GM19468 (cell line): ENCODE data around the gene DNAI4.
"Not testable (repeated sequence)": the region's sequence is repeated elsewhere in the genome, so short reads cannot be mapped to it uniquely, and the experiment has no call there.

Experiments used
- ATAC-seq: cut with Tn5 transposase; IDR thresholded peaks from one replicate; pipeline ENCODE4 v1.9.1; 2021; ENCODE audit warnings: mild to moderate bottlenecking, moderate library complexity, moderate number of reproducible peaks; ENCODE audit not compliant: unreplicated experiment; ENCODE audit errors: extremely low read depth

DNAI4 gene

GRCh38 chr1:66929691-66929998, 5.0 kb upstream of the DNAI4 start:
- no peak for ATAC-seq

- no peak for ATAC-seq
Observed at GRCh38 chr1:66929146-66929688, 4.6 kb upstream of the DNAI4 start.

DNA sequence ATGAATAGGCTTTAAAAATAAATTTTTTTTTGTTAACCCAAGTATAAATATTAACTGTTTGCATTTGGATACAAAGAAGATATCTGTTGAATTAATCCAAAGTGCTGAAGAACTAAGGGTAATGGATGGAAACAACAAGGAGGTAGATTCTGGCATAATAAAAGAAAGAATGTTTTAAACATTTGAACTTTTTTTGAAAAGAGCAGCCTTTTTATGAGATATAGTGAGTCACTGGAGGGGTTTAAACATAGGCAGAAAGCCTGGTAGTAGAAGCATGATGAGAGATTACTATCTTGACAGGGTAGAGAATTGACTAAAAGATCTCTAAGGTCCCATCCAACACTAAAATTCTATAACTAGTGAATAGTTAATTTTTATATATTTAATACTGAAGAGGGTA, 2.9 kb upstream of the DNAI4 start:
- ATAC-seq: no peak

DNA sequence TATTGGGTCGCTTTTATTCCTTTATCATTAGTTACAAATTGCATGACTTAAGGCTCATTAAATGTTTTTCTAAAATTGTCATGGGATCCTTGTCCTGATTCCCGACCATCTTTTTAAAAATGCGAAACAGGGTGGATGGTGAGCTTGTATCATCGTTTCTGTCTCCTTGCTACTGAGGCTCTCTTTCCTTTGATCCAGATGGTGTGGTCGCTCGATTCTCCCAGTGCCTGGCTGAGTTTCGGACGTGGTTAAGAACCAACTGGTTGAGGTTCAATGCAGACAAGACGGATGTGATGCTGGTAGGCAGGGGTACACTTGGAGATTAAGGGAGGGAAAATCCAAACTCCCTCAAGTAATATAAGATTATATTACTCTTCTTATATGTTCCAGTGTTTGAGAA, 1.3 kb upstream of the DNAI4 start:
- ATAC-seq: no peak

GRCh38 chr1:66925558-66925910, 878 bp upstream of the DNAI4 start:
- no peak for ATAC-seq

GRCh38 chr1:66920543-66920942, 4.1 kb downstream of the DNAI4 start:
- no peak for ATAC-seq

DNA sequence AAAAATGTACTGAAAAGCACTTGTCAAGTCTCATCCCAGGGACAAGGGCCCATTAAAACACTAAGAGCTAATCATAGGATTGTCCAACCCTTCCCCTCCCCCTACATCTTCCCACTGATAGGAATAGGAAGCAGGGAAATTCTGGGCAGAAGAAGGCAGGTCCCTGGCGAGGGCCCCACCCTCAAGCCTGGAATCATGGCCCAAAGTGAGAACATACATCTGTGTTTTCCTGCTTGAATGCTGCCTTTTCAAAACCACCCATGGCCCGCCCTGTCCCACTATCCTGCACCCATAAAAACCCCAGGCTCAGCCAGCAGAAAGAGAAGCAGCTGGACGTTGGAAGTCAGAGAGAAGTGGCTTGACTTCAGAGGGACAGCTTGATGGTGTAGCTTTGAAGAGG, 4.8 kb downstream of the DNAI4 start:
- no peak for ATAC-seq

DNA sequence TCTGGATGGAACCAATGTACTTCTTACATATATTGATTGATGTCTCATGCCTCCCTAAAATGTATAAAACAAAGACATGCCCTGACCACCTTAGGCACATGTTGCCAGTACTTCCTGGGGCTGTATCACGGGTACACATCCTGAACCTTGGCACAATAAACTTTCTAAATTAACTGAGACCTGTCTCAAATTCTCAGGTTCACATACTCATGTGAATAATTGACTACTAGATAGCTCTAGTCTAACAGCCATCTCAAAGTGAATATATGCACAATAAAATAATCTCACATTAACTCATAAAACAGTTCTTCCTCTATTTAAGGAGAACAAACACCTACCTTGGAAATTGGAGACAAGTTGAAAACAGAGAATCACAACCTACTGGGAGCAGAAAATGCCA, 5.6 kb downstream of the DNAI4 start:
- ATAC-seq: no peak

GRCh38 chr1:66917476-66917875, 7.2 kb downstream of the DNAI4 start:
- no peak for ATAC-seq

DNA sequence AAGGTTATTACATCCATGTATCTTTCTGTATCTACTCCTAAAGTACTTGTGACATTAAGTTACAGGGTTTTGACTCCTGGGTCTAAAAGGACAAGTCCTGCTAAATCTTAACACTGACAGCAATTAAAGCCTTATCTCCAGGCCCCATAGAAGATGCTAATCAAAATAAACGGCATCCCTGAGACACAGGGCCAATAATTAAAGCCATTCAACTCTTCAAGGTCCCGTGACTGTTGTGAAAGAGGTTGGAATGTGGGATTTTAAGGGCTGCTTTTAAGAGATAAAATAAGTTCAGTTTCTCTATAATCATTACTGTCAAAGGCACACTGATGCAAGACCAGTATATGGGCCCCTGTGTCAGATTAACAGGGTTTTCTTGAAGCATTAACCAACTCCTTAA, 8.3 kb downstream of the DNAI4 start:
- no peak for ATAC-seq

GRCh38 chr1:66915203-66915602, 9.5 kb downstream of the DNAI4 start:
- not testable (repeated sequence) for ATAC-seq

GRCh38 chr1:66893712-66894111, 30.9 kb downstream of the DNAI4 start:
- ATAC-seq: no peak

GRCh38 chr1:66890621-66891020, 34.0 kb downstream of the DNAI4 start:
- no peak for ATAC-seq

DNA sequence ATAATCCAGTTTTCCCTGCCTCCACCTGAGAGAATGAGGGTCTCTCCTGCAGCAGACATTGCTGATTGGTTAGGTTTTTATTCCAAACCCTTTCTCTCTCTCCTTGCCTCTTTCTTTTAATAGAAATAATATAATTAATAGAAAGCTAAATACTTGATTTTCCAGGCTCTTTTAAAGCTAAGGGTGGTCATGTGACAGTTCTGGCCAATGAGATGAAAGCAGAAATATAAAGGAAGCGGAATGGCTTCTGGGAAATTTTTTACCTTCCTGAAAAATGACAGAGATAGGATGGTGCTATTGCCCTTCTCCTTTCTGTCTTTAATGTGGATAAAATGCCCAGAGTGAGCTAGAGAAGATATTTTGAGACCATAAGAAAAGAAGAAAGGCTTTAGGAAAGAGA, 35.6 kb downstream of the DNAI4 start:
- no peak for ATAC-seq

DNA sequence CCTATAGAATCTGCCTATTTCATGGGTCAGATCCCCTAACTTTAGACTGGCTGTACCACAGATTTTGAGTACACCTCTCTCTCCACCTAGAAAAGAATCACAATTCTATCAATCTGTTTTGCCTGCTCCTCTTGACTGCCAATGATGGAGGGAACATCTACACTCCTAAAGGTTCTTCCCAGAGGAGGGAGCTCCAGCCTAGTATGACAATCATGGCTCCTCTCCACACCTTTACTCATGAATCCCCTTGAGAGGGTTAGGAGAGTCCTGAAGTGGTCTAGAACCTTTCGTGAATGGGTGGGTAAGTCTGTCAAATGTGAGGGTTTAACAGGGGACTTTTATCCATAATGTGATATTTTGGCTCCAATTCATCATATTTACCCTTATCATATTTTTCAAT, 48.0 kb downstream of the DNAI4 start:
- no peak for ATAC-seq

- no peak for ATAC-seq
Observed at GRCh38 chr1:66873111-66873510, 51.5 kb downstream of the DNAI4 start.

GRCh38 chr1:66872024-66872423, 52.6 kb downstream of the DNAI4 start:
- not testable (repeated sequence) for ATAC-seq

DNA sequence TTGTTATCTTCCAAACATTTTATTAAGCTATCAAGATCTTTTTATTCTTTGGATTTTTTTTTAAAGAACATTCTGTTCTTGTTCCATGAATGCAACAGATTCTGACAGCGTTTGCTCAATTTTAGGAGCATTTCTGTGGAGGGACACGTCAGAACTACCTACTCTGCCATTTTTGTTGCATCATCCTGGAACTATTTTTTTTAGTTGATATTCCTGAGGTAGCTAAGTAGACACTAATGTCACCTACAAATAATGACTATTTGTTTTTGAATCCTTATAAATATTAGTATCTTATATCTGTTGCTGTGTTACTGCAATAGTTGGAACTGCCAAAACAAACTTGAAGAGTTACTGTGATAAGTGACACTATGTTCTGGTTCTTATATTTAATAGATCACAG, 57.2 kb downstream of the DNAI4 start:
- no peak for ATAC-seq

DNA sequence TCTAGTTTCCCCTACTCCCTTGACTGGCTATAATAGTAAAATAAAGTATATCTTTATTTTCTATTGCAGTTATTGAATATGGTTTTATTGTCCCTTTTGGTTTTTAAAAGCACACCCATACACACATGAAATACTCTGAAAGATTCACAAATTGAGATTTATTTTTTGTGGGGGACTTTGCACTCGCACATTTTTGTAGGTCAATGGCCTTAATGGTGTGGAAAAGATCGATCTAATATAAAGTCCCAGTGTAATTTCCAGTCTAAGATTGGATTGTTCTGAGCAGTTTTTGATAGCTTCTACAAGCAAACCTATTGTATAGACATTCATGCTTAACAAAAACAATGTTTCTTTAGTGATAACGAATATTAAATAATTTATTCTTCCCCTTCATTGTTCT, 64.1 kb downstream of the DNAI4 start:
- no peak for ATAC-seq

DNA sequence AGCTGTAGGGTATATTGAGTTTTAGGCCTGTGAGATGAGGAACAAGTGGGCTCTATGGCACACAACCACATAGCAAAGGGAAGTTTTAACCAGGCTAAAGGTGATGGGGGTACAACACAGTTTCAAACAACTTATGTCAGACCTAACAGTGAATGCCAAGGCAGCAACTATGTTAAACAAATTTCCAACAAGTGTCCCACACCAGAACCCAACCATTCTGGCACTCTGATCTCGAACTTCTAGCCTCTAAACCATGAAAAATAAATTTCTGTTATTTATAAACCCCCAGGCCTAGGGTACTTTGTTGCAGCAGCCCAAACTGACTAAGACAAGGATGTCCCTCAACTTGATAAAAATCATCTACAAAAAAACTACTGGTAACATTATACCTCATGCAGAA, 71.3 kb downstream of the DNAI4 start:
- ATAC-seq: no peak

DNA sequence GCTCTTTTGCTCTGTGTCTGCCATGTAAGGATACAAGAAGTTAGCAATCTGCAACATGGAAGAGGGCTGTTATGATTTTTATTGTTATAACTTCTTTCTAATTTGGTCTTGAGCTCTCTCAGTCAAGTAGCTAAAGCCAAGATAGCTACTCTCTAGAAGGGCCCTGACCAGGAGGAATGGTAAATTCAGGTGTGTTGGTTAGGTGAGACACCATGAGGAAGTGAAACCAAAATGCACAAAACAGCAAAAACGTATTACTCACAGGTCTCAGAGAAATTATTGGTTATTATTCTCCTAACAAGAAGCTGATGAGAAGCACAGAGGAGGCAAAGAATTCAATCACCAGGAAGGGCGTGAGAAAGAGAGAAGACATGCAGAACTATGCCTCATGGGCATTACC, 71.8 kb downstream of the DNAI4 start:
- no peak for ATAC-seq

DNA sequence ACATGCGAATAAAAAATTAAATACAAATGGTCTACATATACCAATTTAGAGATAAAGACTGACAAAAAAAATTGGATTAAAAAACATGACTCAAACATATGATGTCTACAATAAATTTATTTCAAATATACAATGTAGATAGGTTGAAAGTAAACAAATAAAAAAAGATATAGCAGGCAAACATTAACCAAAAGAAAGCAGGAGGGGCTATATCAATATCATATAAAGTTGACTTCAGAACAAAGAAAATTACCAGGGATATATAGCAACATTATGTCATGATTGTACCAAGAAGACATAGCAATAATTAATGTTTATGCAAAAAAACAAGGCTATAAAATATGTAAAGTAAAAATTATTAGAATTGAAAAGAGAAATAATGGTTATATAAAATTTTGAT, 73.7 kb downstream of the DNAI4 start:
- no peak for ATAC-seq

- ATAC-seq: no peak
Observed at GRCh38 chr1:66848193-66848592, 76.5 kb downstream of the DNAI4 start.
